NCI-H2171 treated with DMSO at 0.1 percent for 48 hours (cell line): ENCODE measurements around the gene UTP14A.
A peak's percentile ranks its signal among the peaks of the same experiment; 100 is the strongest.
"Not testable (repeated sequence)": the region's sequence is repeated elsewhere in the genome, so short reads cannot be mapped to it uniquely, and the experiment has no call there.

Source experiments
- DNase-seq: peaks from one replicate; lab custom pipeline; 2025; lab: John Stamatoyannopoulos, UW

The UTP14A gene, protein sequence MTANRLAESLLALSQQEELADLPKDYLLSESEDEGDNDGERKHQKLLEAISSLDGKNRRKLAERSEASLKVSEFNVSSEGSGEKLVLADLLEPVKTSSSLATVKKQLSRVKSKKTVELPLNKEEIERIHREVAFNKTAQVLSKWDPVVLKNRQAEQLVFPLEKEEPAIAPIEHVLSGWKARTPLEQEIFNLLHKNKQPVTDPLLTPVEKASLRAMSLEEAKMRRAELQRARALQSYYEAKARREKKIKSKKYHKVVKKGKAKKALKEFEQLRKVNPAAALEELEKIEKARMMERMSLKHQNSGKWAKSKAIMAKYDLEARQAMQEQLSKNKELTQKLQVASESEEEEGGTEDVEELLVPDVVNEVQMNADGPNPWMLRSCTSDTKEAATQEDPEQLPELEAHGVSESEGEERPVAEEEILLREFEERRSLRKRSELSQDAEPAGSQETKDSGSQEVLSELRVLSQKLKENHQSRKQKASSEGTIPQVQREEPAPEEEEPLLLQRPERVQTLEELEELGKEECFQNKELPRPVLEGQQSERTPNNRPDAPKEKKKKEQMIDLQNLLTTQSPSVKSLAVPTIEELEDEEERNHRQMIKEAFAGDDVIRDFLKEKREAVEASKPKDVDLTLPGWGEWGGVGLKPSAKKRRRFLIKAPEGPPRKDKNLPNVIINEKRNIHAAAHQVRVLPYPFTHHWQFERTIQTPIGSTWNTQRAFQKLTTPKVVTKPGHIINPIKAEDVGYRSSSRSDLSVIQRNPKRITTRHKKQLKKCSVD

DNA sequence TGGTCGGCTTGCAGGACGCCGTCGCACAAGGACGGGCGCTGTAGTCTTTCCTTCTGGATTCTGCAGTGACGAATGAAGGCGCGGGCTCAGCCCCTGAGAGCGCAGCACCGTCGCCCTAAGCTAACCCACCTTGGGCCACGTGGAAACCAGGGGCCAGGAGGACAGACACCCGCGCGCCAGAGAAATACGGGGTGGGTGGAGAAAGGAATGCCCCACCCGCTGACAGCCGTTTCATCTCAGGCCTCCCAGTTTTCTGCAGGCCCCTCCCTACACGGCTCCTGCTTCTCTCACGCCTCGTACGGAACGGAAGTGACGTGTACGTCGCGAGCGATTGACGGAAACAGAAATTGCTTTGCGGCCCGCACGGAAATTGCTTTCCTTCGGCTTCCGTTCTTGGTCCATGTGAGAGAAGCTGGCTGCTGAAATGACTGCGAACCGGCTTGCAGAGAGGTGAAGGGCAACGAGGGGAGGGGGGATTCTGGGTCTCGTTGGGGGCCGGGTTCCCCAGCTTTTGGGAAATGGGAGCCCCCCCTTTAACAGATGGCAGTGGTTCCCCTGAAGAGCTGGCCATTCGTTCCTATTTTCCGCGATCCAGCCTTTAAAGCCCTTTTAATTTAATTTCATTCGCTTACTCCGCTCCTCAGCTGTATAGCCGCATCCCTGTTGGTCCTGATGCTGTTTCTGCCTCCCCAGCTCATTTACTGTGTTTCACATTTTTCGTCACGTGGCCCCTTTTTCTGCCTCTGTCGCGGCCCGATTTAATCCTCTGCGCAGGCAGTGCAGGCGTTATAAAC lies at the start of gene UTP14A:
TSS of gene UTP14A (plus strand) at position 378 of the 794 bp plus-strand sequence. CDS start at position 425, 47 bp downstream.
- peak; percentile 91 for DNase-seq

DNA sequence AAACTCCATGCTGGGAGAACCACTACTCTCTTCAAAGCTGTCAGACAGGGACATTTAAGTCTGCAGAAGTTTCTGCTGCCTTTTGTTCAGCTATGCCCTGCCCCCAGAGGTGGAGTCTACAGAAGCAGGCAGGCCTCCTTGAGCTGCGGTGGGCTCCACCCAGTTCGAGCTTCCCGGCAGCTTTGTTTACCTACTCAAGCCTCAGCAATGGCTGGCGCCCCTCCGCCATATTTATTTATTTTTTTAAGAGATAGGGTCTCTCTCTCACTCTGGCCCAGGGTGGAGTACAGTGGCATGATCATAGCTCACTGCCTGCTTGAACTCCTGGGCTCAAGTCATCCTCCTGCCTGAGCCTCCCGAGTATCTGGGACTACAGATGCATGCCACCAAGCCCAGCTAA lies 46.8 kb upstream of the UTP14A start:
- not testable (repeated sequence) for DNase-seq

DNA sequence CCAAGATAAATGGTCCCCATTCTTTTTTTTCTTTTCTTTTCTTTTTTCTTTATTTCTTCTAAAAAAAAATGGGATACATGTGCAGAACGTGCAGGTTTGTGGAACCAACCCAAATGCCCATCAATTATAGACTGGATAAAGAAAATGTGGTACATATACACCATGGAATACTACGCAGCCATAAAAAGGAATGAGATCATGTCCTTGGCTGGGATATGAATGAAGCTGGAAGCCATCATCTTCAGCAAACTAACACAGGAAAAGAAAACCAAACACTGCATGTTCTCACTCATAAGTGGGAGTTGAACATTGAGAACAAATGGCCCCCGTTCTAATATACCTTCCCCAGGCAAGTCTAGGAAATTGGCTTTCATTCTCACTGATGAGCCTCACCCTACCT lies 39.6 kb upstream of the UTP14A start:
- not testable (repeated sequence) for DNase-seq

DNA sequence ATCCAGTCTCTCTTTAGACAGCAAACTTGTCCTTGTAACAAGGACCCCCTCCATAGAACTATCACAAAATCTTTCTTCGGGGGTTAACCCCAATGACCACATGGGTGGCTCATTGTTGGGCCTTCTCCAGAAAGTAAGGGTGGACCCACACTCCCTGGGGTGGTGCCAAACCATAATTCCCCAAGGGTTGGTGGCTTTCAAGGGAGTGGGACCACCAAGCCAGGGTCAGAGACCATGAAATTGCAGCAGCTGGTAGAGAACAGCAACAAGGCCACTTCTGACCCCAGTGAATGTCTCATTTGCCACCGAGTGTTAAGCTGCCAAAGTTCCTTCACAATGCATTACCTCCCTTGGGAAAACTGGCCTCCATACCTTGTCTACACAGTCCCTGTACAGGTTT lies 33.4 kb upstream of the UTP14A start:
- no peak for DNase-seq

DNA sequence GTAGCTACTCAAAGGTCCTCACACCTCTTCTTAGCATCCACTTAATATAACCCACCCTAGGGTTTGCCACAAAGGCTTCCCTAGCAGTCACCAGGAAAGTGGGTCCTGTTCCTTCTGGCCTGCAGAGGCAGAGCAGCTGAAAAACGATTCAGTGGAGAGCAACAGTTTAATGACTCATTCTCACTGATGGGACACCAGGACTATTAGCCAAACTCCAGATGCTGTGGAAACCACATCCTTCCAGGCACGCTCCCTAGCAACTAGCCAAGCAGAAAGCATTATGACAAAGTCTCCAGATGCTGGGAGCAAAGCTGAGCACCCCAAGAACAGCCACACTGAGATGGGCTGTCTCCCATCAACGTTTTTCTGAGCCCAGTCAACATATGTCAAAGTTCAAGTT lies 30.3 kb upstream of the UTP14A start:
- DNase-seq, result peak; percentile 8

DNA sequence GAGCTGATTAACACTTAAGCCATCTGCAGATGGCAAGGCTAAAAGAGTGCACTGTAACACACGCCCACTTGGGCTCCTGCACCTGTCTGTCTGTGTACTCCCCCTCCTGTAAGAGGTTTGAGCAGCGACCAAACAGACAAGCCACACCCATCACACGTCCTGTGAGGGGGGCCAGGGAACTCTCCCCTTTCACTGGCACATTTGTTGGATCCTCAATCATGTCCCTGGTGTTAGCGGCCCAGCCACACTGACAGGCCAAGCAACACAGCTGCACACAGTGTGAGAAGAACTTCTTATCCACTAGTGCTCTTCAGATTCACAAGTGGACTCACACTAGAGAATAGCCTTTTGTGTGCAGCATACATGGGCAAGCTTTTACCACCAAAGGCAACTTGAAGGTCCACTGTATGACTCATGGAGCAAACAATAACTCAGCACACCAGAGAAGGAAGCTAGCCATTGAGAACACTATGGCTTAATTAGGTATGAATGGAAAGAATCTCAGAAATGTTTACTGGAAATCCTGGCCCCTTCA lies 29.1 kb upstream of the UTP14A start:
- peak; percentile 0 for DNase-seq

DNA sequence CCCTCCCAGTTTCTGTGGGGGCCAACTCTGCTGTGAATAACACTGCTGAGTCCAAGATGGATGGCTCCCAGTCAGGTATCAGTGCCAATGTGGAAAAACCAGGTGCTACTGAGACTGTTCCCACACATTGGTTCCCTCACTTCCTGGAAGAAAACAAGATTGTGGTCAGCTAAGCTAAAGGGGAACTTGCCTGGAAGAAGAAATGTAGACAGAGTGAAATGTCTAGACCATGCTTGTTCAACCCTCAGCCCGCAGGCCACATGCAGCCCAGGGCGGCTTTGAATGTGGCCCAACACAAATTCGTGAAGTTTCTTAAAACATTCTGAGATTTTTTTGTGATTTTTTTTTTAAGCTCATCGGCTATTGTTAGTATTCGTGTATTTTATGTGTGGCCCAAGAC lies 28.6 kb upstream of the UTP14A start:
- no peak for DNase-seq

DNA sequence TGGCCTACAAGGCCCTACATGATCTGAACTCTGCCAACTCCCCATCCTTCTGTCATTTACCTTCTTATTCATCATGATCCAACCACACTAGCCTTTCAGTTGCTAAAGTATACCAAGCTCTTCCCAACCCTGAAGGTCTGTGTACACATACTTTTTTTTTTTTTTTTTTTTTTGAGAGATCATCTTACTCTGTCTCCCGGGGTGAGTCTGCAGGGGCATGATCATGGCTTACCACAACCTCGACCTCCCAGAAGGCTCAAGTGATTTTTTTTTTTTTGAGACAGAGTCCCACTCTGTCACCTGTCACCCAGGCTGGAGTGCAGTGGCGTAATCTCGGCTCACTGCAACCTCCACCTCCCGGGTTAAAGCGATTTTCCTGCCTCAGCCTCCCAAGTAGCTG lies 5.9 kb upstream of the UTP14A start:
- DNase-seq, result peak; percentile 31

DNA sequence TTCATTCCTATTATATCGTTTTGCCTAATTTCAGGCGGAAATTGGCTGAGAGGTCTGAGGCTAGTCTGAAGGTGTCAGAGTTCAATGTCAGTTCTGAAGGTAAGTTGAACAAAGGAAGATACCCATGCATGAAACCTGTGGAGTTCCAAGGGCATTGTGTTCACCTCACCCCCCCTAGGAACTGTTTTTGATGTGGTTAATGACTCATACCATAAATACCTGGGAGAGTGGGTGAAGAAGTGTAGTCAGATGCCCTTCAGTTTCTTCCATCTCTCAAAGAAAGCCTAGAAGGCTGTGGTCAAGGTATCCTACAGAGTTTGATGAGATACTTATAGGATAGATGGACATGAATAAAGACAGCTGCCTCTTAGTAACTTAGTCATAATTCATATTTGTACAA lies 2.7 kb downstream of the UTP14A start:
- DNase-seq, result no peak

DNA sequence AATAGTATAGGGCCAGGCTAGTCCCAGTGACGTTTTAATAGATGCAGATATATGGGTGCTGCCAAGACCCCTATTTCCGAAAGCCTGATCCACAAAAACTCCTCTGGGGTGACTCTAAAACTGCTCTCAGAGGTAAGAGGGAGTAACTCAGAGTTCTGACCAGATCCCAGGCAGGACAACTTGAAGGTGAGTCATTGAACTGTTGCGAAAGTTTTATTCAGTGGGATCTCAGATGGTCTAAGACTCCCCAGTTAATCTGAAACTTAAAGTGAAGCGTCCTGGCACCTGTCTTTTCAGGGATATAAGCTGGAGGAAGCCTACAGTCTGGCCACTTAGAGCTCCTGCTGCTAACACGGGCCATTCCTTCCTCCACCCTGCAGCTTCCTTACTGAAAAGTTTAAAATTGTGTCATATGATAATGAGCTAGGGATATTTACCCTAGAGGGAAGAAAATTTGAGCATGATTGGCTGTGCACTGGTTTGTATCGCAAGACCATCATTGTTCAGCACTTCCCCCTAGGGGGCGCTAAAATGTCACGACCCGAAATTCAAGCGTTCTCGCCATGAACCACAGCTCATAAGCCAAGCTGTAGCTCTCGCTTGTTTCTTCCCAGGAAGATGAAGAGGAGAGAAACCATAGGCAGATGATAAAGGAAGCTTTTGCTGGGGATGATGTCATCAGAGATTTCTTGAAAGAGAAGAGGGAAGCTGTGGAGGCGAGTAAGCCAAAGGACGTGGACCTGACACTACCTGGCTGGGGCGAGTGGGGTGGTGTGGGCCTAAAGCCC lies 19.5 kb downstream of the UTP14A start:
- peak; percentile 25 for DNase-seq

DNA sequence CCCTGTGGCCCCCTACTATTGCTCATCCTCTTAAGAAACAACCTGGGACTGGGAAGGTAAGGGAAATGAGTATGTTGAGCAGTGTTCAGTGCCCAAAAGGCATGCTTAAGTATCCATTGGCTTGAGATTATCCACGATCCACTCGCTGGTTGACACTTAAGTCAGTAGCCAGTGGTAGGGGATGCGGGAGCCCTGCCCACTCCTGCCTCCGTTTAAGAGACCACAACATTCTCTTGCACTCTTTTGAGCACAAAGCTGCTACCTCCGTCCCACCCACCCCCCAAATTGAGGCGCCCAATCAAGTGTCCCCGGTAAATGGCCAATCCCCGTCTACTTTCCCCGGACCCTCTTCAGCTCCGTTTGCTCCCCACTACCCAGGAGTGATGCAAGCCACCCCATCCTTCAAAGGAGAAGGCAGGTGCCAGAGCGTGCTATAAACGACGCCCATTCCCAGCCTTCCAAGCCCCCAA lies 25.0 kb downstream of the UTP14A start:
- no peak for DNase-seq

DNA sequence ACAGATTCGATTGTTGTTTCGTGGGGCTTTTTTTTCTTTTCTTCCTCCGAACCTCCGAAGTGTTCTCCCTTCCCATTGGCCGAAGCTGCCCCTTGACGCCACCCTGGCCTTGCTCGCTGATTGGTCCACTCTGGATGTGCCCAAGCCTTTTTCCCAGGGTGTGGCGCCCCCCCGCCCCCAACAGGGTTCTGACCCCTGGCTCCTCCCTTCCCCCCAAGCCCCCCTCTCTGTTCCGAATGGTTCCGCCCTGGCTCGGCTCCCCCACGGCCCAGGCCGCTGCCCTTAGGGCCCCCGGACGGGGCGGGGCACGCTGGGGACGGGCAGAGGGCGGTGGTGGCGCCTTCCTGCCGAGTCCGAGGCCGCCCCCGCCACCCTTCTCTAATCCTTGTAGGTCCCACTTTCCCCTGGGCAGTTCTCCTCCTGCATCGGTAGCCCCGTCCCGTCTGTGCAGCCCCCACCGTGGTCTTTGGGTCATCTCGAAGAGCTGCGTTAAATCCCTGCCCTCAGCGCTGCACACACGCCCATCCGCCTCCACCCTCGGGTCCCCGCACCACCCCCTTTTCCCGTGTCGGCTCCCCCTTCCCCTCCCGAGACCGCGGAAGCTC lies 25.5 kb downstream of the UTP14A start:
- DNase-seq, result peak; percentile 82

DNA sequence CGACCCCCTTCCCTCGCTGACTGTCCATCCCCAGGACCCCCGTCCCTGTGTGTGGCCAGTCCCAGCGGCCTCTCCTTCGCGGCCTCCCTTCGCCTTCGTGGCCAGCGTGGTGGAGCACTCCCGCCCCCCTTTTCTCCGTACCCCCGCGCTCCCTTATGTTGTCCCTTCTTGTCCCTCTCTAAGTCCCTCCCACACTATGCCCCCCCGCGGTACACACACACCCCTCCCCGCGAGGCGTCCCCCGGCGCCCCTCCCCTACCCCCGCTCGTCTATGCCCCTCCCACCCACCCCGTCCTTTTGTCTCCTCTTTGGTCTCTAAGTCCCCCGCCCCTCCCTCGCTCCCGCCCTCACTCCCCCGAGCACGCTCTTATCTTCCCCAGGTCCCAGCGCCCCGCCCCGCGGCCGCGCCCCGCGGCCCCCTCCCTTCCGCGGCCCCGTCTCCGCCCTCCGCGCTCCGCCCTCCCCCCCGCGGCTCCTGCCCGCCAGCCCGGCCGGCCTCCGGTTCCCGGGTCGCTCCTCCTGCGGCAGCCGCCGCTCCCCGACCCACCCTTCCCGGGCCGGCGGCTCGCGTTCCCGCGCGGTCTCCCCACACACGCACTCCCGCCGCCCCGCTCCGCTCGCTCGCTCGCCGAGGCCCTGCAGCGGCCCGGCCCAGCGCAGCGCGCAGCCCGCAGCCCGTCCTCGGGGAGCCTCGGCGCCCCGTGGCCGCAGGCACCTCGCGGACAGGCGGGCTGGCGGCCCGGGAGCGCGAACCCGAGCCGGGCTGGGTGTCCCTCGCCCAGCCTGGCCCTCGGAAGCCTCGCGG lies 26.3 kb downstream of the UTP14A start:
- peak; percentile 71 for DNase-seq

DNA sequence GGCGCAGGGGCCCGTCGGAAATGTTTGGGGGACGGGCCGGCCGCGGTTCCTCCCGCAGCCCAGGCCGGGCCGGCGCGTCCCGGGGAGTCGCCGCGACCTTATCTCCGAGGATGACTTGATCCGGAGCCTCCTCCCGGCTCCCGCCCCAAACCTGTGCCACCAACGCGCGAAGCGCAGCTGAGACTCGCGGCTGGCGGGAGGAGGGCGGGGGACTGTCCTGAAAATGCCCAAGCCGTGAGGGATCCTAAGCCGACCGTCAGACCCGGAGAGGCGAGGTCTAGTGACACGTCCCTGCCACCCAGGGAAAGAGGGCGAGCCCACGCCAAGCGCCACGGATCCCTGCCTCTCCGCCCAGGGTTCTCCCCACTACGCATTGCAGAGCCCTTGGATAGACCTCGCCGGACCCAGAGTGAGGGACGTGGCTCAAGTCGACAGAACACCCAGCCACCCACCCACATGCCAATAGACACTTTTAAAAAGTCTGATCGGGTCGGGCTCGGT lies 26.9 kb downstream of the UTP14A start:
- no peak for DNase-seq

DNA sequence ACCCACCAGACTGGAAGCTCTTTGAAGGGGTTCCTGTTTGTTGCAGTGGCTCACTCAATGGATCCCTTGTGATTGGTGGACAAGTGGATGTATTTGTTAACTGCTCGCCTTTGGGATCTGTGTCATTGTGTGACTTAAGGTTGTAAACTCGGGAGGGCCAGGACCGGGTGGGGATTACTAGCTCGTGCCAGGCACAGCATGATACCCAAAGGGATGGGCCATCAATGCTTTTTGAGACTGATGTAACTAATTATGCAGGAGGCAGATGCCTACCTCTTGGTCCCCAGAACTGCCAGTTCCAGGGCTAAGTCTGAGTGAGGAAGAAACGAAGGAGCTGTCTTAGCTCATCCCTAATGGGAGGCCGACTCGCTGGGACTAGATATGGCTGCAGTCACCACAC lies 27.7 kb downstream of the UTP14A start:
- DNase-seq, result no peak

DNA sequence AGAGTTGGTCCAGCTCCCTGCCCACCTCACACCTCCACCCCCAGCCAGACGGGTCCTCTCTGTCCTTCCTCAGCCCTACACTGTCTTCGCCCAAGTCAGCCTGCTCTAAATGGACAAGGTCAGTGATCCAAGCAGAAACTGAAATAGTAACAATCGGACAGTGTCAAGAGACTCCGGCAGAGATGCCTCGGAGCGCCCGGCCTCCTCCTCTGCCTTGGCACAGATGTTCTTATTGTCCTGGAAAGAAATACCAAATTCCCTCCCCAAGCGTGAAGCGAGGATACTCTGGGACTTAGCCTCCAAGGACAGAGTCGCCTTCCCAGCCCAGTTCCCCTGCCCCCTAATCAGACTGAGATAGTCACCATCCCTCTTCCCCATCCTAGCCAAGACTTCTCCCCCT lies 28.5 kb downstream of the UTP14A start:
- no peak for DNase-seq

DNA sequence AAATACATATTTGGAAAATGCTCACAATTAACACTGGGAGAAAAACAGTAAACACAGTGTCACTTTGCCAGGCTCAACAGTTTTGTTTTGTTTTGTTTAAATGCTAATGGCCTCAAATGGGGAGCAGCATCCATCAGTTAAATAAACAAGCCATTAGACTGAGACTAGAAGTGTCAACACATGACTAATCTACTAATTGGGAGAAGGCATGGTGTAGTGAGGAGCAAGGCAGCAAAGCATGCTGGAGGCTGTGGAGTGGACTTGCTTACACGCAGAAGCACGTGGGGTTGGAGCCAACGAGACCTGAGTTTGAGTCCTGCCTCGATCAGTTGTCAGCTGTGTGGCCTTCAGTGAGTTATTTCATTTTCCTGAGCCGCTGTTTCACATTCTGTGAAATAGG lies 29.0 kb downstream of the UTP14A start:
- DNase-seq, result no peak

DNA sequence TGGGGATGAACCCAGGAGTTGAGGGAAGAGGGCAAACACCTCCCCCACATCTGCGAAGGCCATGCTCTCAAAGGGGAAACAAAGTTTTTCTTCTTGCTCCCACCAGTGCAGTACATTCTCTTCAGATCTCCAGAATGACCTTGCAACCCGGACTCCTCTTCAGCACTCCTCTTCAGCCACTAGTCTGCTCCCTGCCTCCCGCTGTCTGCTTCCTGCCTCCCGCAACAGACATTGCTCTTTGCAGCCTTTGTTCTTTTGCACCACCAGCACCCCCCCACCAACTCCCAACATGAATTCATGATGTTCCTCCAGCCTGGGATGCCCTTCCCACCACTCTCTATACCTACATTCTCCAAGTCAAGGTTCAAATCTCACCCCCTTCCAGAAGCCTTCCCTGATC lies 32.1 kb downstream of the UTP14A start:
- no peak for DNase-seq

DNA sequence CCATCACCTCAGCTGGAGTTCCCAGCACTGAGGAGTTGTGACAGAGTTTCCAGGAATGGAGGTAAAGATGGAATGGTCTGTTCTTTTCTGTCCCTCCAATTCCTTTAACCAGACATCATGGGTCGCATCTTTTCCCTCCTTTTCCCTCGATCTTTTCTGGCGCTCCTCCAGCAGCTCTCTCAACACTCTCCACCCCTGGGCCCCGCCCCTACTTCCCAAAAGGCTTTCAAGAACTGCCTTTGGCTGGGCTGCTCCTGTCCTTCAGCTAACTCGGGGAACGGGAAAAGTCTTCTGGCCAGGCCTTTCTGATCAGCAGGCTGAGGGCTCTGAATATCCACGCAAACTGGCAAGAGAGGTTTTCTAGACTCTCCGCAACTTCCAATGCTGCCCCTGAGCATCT lies 34.0 kb downstream of the UTP14A start:
- no peak for DNase-seq

DNA sequence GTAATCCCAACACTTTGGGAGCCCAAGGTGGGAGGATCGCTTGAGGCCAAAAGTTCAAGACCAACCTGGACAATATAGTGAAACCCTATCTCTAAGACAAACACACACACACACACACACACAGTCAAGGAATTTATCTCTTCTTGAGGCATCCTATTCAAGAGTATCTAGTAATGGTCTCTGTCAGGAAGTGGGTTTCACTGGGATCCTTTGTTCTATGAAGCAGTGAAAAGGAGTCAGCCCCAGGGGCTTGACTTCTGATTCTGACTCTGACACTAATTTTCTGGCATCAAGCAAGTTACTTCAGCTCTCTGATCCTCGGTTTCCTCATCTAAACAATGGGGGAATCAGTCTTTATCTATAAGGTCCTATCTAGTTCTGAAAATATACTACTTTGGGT lies 34.8 kb downstream of the UTP14A start:
- no peak for DNase-seq
